Frontal cortex (tissue), 4 donors: Measurements from ENCODE around the gene NSMF. TPM values are rescaled to one million over a fixed set of nuclear protein-coding genes. Genes with fewer than 3 reads are reported as not detected.
A peak's percentile ranks its signal among the peaks of the same experiment; 100 is the strongest.

Source experiments
- DNase-seq, 2 donors: peaks; one replicate each; pipeline ENCODE4 v3.0.0; 2012; ENCODE audit warnings: low spot score in 2 of 2
- FAIRE-seq: peaks from 2 replicates; lab custom pipeline; 2012; peaks lifted over from hg19 to GRCh38; lab: Jason Lieb, UNC
- total RNA-seq: library from RNA; depleted of rRNA; stranded (reverse); fragments of >200 nt; gene quantifications from one replicate; pipeline ENCODE4 v1.2.3, GENCODE V29; 2014
- donor health status: control.
- donor health status: control.
- donor health status: control.

The NSMF gene
- total RNA-seq, 1 donor from 2014 or later = 33.0 TPM

DNA sequence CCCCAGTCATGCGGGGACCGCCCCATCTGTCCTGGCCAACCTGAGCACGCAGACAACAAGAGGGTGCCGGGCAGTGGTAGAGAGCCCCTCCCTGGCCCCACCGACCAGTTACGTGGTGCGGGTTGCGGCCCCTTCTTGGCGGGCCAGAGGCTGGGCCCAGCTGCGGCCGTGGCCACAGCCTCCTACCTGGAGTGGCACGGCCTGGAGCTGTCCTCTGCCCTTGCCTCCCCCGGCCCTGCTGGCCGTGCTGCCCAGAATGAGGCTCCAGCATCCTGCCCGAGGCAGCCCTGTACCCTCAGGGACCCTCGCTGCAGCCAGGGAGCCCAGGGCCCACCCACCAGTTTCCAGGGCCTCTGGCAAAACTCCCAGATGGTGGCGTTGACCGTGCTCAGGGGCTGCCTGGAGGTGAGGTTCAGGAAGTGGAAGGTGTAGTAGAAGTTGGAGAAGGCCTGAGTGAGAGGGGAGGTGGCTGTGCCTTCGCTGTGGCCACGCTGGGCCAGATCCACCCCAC is 23.7 kb downstream of the NSMF start:
- FAIRE-seq (no peak), DNase-seq (no peak)

DNA sequence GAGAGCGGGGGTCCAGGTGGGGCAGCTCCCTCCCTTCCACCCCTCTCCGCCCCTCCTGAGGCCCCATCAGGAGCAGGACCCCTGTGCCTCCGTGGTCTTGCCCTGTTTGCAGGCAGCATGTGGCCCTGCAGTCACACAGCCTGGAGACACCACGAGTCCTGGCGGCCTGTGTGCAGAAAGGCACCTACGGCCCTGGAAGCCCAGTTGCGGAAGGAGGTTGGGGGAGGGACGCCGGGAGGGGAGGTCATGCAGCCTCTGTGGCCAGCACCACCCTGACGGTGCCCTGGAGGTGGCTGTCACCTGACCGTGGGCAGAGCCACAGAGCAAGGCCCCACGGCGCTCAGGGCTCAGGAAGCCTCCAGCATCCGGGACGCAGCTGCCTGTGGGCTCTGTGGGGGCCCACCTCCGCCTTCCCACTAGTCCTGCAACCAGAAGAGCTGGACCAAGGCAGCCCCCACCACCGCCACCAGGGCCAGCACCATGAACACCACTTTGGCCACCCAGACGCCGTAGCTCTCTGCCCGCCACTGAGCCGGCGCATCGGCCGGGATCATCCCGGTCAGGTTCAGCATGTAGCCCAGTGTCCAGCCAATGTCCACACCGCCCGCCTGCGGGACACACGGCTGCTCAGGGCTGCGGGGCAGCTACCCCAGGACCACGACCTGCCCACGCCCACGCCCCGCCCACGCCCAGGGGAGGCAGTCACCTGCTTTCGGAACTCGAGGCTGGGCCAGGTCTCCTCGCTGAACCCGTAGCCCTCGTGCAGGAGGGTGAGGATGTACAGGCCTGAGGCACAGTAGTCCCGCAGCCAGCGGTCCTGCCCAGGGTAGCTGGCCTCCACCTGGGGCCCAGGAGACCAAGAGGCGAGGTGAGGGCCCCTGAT is 24.4 kb downstream of the NSMF start:
- DNase-seq (no peak), FAIRE-seq (no peak)

DNA sequence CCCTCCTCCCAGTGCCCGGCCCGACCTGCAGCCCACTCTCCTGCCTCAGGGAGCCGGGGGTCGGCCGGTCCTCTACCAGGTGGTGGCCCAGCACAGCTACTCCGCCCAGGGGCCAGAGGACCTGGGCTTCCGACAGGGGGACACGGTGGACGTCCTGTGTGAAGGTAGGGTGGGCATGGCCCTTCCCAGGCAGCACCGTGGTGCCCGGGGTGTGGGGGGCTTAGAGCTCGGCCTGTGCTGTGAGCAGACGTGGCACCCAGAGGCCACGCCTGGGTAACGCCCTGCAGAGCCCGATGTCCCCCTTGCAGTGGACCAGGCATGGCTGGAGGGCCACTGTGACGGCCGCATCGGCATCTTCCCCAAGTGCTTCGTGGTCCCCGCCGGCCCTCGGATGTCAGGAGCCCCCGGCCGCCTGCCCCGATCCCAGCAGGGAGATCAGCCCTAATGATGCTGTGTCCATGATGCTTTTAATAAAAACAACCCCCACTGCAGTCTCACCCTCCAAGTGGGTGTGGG is 25.2 kb downstream of the NSMF start:
- DNase-seq (no peak), FAIRE-seq (no peak)

DNA sequence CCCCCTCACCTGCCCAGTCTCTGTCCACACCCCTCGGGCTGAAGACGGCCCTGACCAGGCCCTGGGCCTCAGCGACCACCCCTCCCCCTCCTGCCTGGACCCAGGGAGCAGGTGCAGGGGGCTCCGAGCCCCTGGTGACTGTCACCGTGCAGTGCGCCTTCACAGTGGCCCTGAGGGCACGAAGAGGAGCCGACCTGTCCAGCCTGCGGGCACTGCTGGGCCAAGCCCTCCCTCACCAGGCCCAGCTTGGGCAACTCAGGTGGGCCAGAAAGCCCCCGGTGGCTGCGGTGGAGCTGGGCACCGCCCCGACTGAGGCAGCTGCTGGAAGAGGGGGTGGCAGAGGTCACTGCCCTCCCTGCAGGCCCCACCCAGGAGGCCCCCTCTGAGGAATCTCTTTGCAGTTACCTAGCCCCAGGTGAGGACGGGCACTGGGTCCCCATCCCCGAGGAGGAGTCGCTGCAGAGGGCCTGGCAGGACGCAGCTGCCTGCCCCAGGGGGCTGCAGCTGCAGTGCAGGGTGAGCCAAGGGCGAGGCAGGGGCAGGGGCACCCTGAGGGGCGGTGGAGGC is 25.7 kb downstream of the NSMF start:
- no peak for FAIRE-seq
- DNase-seq = no peak

DNA sequence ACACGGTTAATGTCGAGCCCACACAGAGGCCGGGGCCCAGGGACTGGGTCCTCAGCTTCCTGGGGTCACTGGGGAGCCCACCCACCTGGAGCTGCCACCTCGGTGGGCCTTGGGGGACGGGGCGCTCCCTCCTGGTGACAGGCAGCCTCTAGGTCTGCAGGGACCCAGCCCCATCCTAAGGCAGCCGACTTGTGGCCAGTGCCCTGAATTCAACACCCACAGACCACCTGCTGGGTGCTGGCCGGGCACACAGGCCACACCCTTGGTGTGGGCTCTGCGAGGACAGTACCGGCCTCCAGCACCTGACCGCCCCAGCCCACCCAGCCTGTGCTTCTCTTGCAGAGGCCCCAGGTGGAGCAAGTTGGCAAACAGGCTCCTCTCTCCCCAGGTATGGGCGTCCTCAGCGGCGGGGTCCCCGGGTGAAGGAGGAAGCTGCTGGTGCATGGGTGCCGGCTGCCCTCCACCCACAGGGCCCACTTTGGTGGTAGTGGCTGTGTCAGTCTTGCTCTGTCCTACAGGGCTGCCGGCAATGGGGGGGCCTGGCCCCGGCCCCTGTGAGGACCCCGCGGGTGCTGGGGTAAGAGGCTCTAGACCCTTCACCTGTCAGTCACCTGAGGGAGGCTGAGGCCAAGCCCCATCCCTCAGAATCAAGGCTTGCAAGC is 26.3 kb downstream of the NSMF start:
- DNase-seq (no peak), FAIRE-seq (no peak)

DNA sequence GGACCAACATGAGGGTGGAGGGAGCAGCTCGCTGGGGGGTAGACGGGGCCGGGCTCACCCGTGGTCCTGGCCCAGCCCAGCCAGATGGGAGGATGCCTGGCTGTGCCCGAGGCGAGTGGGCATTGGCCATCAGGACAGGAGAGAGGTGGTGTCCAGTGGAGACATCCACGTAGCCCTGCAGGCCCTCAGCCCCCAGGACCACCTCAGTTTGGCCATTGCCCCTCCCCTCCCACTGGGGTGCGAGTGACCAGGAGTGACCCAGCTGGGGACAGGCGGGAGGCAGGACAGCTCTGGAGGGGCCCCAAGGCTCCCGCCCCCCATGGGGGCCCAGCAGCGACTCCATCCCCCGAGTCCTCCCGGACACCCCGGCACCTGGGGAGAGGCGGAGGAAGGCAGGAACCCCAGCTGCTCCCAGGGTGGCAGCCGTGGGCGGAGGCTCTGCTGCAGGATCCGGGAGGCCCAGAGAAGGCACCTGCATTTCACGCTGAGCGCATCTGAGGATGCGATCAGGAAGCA is 27.7 kb downstream of the NSMF start:
- no peak for FAIRE-seq
- DNase-seq = no peak

DNA sequence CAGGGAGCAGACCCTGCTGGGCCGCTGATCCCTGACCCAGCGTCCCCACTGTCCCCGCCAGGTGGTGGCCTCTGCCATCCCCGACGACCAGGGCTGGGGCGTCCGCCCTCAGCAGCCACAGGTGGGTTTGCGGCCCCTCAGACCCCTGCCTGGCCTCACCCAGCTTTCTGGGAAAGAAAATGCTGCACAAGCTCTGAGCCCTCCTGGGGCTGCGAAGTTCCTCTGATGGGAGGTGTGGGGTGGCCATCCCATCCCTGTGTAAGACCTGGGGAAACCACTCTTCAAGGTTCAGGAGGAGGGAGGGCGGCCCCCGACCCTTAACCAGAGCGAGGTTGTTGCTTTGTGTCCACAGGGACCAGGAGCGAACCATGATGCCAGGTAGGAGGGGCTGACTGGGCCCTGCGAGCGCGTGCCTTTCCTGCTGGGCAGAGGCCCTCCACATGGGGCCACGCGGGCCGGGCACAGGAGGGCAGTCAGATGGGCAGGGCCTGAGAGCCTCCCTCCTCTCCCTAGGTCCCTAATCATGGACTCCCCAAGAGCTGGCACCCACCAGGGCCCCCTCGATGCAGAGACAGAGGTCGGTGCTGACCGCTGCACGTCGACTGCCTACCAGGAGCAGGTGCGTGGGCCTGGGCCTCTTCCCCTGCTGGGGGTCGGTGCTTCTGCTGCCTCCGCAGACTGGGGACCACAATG is 28.3 kb downstream of the NSMF start:
- DNase-seq = no peak
- FAIRE-seq = no peak

DNA sequence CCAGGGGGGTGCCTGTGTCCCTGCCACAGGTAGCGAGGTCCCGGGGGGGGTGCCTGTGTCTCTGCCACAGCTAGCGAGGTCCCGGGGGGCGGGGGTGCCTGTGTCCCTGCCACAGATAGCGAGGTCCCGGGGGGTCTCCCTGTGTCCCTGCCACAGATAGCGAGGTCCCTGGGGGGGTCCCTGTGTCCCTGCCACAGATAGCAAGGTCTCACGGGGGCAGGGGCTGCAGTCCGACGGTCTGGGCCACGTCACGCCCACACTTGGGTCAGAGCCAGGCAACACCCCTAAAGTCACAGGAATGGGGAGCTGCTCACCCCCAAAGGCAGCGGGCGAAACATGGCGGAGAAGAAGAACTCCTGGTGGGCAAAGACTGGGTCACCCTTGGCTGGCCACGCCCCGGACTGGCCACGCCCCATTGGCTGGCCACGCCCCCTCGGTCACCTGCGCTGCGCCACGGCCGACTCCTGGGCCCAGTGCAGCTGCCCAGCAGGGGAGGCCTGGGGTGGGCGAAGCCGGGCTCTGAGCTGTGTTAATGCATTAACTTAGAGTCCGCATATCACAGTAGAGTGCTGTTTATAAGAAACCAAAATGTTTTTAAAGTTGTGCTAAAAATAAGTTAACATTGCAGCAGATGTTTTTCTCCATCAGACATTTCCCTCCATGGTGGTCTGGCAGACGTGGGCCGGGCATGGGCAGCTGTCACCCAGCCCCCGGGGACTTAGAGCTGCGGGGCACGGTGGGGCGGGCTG is 29.0 kb downstream of the NSMF start:
- FAIRE-seq (no peak), DNase-seq (no peak)

DNA sequence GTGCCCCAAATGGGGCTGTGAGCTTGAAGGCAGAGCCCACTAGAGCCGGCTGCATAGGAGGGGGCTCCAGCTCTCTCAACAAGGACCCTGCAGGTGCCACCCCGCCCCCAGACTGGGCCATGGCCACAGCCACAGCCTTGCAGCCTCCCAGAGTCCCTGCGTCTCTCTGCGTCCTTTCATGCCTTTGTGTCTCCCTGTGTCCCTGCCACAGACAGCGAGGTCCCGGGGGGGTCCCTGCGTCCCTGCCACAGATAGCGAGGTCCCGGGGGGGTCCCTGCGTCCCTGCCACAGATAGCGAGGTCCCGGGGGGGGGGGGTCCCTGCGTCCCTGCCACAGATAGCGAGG is 29.6 kb downstream of the NSMF start:
- FAIRE-seq (no peak), DNase-seq (no peak)

DNA sequence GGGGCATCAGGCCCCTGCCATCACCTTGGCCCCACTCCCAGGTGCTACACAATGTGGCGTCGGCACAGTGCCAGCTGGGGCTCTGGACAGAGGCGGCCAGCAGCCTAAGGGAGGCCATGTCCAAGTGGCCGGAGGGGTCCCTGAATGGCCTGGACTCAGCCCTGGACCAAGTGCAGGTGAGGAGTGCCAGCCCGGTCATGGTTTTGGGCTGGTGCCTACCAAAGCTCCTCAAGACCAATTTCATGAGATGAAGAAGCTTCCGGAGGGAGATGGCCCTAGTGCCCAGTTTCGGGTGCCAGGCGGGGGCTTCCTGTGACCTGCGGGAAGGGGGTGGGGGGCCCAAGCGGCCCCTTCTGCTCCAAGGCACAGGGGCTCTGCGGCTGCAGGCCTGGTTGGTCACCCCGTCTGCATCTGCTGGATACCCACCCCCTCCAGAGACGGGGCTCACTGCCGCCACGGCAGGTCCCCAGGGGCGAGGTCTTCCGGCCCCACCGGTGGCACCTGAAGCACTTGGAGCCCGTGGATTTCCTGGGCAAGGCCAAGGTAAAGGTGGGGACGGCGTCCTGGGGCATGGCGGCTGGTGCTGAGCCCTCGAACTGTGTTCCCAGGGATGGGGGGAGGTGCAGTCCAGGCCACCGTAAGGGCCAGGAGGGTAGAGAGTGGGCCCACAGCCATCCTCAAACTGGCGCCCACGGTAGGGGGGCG is 30.1 kb downstream of the NSMF start:
- no peak for FAIRE-seq
- no peak for DNase-seq

DNA sequence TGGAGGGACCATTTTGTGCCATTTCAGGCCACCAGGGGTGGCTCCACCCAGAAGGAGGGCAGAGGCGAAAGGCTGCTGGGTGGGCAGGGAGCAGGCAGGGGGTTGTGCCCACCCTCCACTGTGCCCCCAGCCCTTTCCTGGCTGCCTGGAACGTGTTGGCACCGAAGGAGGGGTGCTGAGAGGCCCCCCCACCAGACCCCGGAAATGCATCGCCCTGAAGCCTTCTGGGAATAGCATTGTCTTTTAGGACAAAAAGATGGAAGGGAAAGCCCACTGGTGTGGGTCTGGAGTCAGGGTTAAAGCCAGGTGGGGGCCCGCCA is 30.9 kb downstream of the NSMF start:
- DNase-seq (no peak), FAIRE-seq (no peak)

DNA sequence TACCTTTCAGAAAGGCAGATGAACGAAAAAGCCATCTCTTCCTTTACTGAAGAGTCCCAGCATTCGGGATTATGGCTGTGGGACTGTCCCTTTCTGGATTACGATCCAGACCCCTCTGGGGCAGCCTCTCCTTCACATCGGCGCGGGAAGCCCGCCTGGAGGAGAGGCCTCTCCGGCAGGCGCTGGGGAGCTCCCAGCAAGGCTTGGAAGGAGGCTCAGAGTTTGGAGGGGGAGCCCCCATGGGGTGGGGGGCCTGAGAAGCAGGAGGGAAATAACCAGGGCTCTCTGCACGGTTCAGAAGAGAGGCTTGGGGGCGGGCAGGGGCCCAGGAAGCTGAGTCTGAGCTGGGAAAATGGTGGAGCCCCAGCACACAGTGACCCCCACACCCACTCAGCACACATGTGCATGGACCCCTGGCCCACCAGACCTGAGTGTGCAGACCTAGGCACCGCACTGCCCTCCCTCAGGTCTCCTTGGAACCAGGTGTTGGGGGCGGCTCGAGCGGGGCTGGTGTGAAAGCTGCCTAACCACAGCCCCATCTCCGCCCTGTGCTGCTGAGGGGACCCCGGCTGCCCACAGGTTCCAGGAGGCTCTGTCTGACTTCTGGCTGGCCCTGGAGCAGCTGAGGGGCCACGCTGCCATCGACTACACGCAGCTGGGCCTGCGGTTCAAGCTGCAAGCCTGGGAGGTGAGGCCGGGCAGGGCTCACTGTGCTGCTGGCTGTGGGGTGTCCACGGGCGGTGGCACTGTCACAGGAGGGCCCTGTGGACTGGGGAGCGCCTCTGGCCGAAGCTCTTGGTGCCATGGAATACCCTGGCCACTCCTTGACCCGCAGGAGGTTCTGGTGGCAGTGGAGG is 31.5 kb downstream of the NSMF start:
- FAIRE-seq = no peak
- no peak for DNase-seq

DNA sequence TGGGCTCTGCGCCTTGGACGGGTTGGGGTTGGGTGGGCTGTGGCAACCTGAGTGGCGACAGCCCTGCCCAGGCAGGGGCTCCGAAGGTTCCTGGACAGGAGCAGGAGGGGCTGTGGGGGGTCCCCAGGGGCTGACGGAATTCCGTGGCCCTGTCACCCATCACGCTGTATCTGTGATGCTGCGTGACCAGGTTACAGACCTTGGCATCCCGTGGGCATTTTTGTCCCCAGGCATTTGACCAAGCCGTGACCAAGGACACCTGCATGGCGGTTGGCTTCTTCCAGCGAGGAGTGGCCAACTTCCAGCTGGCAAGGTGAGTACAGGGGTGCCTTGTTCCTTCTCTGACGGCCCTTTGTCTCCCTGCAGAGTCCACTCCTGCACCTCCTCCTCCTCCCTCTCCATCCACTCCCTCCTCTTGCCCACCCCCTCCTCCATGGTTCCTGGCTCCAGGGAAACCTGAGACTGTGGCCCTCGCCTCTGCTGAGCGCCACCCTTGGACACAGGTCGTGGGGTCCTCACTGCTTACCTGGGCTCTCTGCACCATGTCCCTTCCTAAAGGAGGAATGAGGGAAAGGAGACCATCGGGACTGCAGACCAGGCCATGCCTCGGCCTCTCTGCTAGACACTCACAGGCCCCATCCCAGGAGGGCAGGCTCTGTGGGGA is 33.0 kb downstream of the NSMF start:
- FAIRE-seq (no peak), DNase-seq (no peak)

DNA sequence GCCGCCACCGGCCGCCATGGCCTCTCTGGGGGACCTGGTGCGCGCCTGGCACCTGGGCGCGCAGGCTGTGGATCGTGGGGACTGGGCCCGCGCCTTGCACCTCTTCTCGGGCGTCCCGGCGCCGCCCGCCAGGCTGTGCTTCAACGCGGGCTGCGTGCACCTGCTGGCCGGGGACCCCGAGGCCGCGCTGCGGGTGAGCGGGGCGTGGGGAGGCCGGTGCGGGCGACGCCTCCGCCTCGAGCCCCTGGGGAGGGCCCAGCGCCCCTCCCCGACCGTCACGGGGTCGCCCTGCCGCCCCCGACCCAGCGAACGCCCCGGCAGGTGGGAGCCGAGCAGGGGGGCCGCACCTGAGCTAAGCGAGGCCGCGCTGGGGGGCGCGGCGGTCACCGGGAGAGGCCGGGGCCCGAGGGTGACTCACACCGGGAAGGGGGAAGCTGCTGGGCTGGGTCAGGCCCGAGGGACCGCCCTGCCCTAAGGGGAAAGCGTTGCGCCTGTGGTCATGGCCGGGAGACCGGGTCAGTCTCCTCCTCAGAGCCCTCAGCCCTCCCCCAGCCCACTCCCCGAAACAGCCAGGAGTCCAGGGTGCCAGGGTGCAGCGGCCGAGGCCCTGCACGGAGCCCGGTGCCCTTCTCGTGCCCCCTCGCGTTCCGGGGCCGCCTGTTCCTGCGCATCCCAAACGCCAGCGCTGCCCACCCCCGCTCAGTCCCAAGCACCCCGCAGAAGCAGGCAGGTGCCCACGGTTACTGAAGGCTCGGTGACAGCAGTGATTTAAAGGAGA is 35.4 kb downstream of the NSMF start:
- DNase-seq (no peak), FAIRE-seq (no peak)

DNA sequence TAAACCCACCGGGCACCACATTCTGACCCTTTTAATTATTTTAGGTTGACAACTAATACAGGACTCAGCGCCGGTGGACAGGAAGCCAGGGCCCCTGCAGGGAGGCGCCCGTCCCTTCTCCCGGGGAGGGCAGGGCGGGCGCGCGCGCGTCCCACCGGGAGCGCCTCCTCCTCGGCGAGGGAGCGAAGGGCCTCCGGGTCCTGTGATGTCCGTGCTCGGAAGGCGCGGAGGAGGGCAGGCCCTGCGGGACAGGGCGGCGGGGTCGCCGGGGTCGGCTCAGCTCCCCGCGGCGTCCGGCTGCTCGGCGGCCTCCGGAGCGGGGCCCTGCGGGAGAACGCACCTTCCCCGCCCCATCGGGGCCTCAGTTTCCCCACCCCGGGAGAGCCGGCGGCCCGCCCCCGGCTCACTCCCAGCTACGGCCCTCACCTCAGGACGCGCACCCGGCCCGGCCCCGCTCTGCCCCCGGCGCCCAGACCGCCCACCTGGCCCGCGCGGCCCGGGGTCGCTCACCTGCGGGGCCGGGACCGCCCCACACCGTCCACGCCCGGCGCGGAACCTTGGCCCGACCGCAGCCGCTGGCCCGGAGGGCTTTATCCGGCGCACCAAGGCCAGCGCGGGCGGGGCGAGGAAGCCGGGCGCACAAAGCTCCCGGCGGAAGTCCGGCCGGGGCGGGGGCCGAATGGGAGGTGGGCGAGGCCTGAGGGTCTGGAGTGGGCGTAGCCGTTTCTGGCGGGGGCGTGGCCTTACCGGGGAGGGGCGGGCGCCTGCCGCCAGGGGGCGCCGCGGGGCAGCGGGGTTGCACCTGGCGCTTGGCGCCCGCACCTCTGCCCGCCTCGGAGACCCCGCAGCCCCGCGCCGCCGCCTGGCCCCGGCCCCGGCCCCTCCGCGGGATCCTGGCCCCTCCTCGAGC is 36.3 kb downstream of the NSMF start, which contains the start of the genes EXD3 and NOXA1:
Gene EXD3, minus strand, starts transcription at position 559 of the 910 bp plus-strand sequence. CDS start 27,805 bp downstream, outside the sequence.
Gene NOXA1, plus strand, starts transcription at position 790 of the 910 bp plus-strand sequence. CDS start 137 bp downstream, outside the sequence.
- FAIRE-seq = no peak
- peak; percentile 96 to 98 for DNase-seq
